HEK293 (cell line): ENCODE measurements around the gene HSD17B3.

Experiments used
- ZFP37 ChIP-seq: fragments of 450-650 bp; formaldehyde crosslinking; IDR thresholded peaks from 2 replicates; pipeline ENCODE4 v1.5.1; 2016; ENCODE audit warnings: missing biosample characterization, missing genetic modification characterization
- ZNF664 ChIP-seq: fragments of 450-650 bp; formaldehyde crosslinking; IDR thresholded peaks from 2 replicates; pipeline ENCODE4 v1.5.1; 2016; ENCODE audit warnings: missing biosample characterization, missing genetic modification characterization
- TF ChIP-seq, protein P1 (sequence below): fragments of 450-650 bp; formaldehyde crosslinking; IDR thresholded peaks from 2 replicates; pipeline ENCODE4 v1.5.1; 2016; ENCODE audit warnings: missing biosample characterization, missing genetic modification characterization

DNA sequence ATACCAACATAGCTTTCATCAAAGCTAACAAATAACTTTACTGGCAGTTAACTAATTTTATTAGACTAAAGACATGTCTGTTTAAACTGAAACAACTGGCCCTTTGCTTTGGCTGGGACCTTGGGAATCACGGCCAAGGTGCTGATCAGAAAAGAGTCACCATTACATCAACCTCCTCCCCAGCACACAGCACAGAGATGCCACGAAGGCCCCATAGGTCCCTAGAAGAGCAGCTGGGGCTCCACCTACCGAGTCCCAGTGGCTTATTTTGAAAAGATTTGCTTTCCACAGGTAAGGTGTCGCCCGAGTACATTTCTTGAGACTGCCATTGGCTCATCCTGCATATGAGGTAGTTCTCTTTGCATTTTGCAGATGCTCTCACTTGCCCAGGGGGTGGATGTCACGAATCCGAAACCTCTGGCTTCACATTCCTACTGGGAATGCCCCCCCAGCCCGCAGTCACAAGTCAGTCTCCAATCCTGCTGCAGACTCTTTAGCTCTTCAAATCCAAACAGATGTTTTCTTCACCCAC lies 18.8 kb upstream of the HSD17B3 start:
- TF ChIP-seq ZFP37 (tag by site-specific recombination) (no peak), ZNF664 (no peak)
- TF ChIP-seq, protein P1, sequence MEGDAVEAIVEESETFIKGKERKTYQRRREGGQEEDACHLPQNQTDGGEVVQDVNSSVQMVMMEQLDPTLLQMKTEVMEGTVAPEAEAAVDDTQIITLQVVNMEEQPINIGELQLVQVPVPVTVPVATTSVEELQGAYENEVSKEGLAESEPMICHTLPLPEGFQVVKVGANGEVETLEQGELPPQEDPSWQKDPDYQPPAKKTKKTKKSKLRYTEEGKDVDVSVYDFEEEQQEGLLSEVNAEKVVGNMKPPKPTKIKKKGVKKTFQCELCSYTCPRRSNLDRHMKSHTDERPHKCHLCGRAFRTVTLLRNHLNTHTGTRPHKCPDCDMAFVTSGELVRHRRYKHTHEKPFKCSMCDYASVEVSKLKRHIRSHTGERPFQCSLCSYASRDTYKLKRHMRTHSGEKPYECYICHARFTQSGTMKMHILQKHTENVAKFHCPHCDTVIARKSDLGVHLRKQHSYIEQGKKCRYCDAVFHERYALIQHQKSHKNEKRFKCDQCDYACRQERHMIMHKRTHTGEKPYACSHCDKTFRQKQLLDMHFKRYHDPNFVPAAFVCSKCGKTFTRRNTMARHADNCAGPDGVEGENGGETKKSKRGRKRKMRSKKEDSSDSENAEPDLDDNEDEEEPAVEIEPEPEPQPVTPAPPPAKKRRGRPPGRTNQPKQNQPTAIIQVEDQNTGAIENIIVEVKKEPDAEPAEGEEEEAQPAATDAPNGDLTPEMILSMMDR (tag by site-specific recombination), result no peak
